Loucy (cell line): ENCODE measurements around the gene DISP3.

Source experiments
- EZH2phosphoT487 ChIP-seq: fragments of 200-600 bp; IDR thresholded peaks from 2 replicates; pipeline ENCODE4 v1.6.1; 2018; ENCODE audit warnings: antibody characterized with exemption, mild to moderate bottlenecking, moderate library complexity, borderline replicate concordance
- TF ChIP-seq, protein P1 (sequence below): fragments of 200-600 bp; sonication (generic); conservative IDR thresholded peaks from 2 replicates; pipeline ENCODE4 v1.5.1; 2014; ENCODE audit warnings: mild to moderate bottlenecking, antibody characterized with exemption, low read length

DNA sequence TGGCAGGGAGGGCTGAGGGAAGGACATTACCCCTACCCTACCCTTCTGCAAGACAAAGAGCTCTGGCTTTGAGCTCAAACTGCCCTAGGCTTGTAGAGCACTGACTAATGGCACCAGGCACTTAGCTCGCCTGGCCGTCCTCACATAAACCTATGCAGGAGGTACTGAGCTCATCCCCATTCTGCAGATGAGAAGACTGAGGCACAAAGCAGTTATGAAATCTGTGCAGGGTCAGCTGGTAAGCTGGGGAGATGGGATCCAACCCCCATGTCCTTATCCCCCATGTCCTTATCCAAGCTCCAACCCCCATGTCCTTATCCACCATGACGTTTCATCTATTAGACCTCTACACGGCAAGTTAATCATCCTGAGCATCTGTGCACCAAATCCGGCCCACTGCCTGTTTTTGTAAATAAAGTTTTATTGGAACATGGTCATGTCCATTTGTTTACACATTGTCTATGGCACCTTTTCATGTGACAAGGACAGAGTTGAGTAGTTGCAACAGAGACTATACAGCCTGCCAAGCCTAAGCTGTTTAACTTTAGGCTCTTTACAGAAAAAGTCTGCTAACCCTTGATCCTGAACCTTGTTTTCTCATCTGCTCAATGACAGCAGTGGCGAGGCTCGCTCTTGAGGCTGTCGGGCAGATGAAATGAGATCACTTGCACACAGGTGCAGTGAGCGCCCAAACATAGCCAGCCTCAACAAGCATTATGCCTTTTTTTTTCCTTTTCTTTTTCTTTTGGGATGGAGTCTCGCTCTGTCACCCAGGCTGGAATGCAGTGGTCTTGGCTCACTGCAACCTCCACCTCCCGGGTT, 88.5 kb downstream of the DISP3 start:
- TF ChIP-seq, protein P1, sequence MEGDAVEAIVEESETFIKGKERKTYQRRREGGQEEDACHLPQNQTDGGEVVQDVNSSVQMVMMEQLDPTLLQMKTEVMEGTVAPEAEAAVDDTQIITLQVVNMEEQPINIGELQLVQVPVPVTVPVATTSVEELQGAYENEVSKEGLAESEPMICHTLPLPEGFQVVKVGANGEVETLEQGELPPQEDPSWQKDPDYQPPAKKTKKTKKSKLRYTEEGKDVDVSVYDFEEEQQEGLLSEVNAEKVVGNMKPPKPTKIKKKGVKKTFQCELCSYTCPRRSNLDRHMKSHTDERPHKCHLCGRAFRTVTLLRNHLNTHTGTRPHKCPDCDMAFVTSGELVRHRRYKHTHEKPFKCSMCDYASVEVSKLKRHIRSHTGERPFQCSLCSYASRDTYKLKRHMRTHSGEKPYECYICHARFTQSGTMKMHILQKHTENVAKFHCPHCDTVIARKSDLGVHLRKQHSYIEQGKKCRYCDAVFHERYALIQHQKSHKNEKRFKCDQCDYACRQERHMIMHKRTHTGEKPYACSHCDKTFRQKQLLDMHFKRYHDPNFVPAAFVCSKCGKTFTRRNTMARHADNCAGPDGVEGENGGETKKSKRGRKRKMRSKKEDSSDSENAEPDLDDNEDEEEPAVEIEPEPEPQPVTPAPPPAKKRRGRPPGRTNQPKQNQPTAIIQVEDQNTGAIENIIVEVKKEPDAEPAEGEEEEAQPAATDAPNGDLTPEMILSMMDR = no peak
- TF ChIP-seq EZH2phosphoT487 = no peak
